Erythroblast (primary cell): ENCODE data around the gene SHANK1.

ENCODE experiments used
- DNase-seq, 2 experiments: peaks; one replicate each; lab custom pipeline; 2025; lab: John Stamatoyannopoulos, UW
- GATA1 ChIP-seq: IDR thresholded peaks from 2 replicates; pipeline ENCODE4 v1.6.1; 2011; ENCODE audit warnings: low read depth, mild to moderate bottlenecking, control low read depth, low read length, moderate library complexity
- POLR2A ChIP-seq: IDR thresholded peaks from 2 replicates; pipeline ENCODE4 v1.6.1; 2011; ENCODE audit warnings: mild to moderate bottlenecking, low read length

Gene SHANK1

DNA sequence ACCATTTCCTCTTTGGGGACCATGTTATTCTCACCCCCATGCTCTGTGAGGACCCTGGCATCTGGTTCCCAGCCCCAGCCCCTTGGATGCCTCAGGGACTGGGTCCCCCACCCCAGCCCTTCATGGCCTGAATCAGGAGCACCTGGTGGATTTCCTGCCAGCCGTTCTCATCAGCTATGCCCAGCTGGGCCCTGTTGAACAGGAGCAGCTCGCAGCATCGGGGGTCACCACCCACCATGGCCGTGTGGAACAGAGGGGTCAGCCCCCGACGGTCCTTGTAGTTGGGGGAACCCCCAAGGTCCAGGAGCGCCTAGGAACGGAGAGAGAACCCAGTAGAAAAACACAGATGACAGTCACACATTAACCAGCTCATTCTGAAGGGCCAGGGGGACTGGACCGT is 7.8 kb downstream of the SHANK1 start:
- DNase-seq: no peak
- no peak for TF ChIP-seq POLR2A
- no peak for TF ChIP-seq GATA1

- no peak for DNase-seq
- TF ChIP-seq GATA1: no peak
- no peak for TF ChIP-seq POLR2A
Observed at GRCh38 chr19:50711196-50711595, 8.4 kb downstream of the SHANK1 start.

GRCh38 chr19:50710612-50711011 is 9.0 kb downstream of the SHANK1 start:
- DNase-seq: no peak
- TF ChIP-seq GATA1: no peak
- TF ChIP-seq POLR2A: no peak

DNA sequence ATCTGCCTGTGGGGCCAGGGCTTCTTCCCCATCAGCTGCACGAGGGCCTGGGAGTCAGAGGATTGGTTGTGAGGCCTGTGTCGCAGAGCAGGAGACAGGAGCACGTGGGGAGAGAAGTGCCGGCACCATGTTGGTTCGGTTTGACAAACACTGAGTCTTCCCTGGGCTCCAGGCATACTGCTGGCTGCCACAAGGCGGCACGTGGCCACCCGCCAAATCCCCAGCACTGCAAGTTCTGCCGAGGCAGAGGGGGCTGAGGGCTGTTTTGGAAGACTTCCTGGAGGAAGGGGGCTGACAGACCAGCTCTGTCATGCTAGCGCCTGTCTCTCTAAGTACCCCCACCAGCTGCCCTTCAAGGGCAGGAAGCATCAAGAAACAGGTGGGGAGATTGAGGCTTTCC is 9.5 kb downstream of the SHANK1 start:
- TF ChIP-seq GATA1: no peak
- no peak for TF ChIP-seq POLR2A
- DNase-seq: no peak

GRCh38 chr19:50708179-50708879 is 11.3 kb downstream of the SHANK1 start:
- DNase-seq: no peak
- TF ChIP-seq POLR2A (no peak), GATA1 (no peak)

- DNase-seq: no peak
- no peak for TF ChIP-seq POLR2A
- no peak for TF ChIP-seq GATA1
Observed at GRCh38 chr19:50706387-50706786, 13.2 kb downstream of the SHANK1 start.

- peak; percentile 32 to 46 for DNase-seq
- TF ChIP-seq POLR2A (no peak), GATA1 (no peak)
Observed at GRCh38 chr19:50705422-50706019, 14.1 kb downstream of the SHANK1 start.

DNA sequence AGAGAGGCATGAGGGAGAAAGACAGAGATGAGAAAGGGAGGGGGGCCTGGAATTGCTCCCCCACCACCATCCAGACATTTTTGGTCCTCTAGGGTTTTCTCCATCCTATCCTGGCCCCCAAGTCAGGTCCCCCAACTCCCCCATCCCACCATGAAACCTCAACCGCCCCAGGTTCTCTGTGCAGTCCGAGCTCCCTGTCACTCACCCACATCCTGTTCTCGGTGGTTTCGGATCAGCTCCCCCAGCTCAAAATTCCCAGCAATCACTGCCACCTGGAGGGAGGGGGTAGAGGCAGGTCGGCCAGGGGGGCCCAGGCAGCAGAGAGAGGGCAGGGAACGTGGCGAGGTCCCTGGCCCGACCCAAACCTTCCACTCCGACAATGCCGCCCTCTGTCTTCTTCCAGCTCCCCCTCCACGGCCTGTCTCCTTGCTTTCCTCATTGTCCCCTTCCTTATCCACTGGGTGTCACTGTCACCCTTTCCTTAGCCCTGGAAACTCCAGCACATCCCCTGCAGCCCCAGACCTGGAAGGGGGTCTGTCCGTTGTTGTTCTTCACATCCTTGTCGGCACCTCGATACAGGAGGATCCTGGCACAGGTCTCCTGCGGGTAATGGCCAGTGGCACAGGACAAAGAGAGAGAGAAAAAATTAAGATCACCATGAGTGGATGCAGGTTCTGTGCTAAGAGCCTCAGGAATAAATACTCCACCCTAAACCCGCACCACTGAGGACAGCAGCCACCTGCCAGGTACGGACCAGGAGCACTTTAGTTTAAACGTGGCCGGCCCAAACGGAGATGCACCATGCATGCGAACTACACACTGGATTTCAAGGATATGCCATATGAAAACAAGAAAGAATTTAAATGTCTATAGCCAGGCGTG is 15.4 kb downstream of the SHANK1 start:
- DNase-seq: no peak
- TF ChIP-seq GATA1 (no peak), POLR2A (no peak)

GRCh38 chr19:50702871-50703829 is 16.5 kb downstream of the SHANK1 start:
- no peak for TF ChIP-seq GATA1
- no peak for TF ChIP-seq POLR2A
- DNase-seq: no peak

DNA sequence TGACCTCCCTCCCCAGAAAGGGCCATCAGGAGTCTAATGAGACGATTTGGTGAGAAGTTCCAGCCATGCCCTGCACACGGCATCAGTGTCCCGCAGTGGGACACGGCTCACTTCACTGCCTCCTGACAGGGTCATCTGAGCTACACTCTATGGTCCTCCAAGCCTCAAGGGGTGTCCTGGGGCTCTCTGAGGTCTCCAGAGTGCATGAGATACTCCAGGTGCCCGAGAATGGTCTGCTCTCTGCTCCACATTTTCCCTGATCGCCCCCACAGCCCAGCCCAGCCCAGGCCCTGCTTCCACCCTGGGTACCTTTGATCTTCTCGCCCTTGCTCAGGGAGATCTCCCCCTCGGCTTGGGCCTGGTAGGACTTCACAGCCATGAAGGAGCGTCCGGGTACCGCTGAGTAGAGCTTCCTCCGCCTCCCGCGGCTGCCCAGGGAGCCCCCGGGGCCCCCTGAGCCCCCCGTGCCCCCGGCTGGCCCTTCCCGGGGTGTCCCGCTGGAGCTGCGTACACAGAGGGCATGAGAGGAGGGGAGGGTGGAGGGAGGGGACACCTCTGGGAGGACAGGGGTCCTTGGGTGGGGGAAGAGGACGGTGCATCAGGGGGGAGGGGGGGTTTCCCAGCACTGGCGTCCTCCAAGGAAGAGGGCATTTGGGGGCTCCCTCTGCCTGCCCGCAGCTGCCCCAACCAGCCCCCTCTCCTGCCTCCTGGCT is 17.3 kb downstream of the SHANK1 start:
- TF ChIP-seq GATA1 (no peak), POLR2A (no peak)
- DNase-seq: no peak

DNA sequence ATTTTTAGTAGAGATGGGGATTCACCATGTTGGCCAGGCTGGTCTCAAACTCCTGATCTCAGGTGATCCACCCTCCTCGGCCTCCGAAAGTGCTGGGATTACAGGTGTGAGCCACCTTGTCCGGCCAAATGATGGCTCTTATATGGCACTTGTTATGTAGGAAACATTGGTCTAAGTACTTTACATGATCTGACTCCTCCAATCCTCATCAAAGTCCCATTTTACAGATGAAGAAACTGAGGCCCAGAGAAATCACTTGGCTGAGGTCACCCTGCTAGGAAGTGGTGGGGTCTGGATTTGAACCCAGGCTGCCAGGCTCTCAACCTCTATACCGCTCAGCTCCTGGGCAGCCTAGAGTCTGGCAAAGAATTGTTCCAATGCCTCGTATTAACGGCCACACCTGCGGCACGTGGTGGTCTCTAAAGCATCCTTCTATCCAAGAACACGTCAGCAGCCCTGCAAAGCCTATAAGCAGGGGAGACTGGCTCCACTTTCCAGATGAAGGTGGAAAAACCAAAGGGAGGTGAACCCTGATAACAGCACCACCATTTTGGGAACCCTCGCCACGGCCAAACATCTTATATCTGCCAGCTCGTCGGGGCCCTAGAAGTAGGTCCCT is 18.1 kb downstream of the SHANK1 start:
- no peak for DNase-seq
- TF ChIP-seq GATA1: no peak
- TF ChIP-seq POLR2A: no peak
